HG02623 (cell line): ENCODE results near the gene PF4V1.

ENCODE experiments used
- ATAC-seq: cut with Tn5 transposase; IDR thresholded peaks from one replicate; pipeline ENCODE4 v1.9.1; 2021; ENCODE audit warnings: moderate library complexity; ENCODE audit not compliant: unreplicated experiment

Gene PF4V1, protein sequence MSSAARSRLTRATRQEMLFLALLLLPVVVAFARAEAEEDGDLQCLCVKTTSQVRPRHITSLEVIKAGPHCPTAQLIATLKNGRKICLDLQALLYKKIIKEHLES

DNA sequence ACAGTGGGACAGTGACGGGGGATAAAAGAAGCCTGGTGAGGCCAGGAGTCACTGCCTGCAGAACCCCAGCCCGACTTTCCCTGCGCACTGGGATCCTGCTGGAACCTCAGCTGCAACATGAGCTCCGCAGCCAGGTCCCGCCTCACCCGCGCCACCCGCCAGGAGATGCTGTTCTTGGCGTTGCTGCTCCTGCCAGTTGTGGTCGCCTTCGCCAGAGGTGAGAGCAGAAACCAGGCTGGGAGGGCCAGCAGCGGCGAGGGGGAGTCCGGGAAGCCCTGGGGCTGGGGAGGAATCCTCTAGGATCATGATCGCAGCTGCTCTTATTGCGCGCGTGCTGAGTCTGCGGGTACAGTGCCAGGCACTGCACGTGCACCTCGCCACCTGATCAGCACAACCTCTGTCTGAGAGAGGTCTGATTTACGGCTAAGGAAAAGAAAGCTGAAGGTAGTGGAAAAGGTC, at the start of gene PF4V1:
Gene PF4V1, plus strand, starts transcription at position 51 of the 459 bp plus-strand sequence. Its CDS starts 67 bp downstream, at position 118.
- no peak for ATAC-seq

DNA sequence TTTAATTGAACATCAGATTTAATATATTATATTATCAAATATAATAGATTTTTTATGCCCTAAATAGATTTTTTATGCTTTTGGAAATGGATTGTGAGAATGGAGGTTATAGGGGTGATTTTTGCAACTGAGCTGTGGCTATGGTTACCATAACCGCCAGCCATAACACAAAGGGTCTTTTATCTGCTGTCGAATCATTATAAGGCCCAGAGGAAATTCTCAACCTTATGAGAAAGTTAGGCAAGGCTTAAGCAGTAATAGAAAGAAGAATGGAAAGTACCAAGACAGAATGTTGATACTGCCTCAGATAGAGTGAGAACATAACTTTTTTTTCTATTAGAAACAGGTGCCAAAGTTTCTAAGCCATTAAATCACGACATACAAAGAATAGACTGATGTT, 42.9 kb upstream of the PF4V1 start:
- ATAC-seq: no peak

DNA sequence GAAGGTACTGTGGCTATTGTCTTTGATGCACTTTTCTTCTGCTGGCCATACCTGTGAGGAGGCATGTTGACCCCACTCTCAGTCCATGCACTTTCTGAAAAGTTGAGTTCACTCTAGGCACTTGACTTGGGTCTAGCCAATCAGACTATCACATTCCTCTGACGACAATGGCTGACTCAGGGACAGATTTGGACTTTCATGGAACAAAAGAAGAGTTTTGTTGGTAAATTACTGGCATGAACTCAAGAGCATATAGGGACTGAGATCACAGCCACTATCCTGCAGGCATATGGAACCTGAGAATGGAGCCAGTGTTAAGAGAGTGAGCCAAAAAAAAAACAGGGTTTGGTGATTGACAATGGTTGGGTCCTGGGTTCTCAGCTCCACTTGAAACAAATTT, 41.3 kb upstream of the PF4V1 start:
- no peak for ATAC-seq

DNA sequence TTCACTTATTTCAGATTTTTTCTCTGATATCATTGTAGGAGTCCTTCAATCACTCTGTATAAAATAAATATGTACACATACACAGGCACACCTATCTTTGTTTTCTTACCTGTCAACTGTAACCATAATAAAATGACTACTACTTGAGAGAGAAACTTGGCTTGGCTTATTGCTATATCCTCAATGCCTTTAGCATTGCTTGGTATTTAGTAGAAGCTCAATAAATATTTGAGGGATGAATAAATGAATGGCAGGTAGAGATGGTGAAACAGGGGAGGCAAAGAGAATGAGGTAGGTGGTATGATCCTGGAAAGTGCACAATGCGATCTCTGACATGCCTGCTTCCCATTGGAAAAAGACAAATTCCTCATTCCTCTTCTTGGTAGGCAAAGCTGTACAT, 38.4 kb upstream of the PF4V1 start:
- no peak for ATAC-seq

DNA sequence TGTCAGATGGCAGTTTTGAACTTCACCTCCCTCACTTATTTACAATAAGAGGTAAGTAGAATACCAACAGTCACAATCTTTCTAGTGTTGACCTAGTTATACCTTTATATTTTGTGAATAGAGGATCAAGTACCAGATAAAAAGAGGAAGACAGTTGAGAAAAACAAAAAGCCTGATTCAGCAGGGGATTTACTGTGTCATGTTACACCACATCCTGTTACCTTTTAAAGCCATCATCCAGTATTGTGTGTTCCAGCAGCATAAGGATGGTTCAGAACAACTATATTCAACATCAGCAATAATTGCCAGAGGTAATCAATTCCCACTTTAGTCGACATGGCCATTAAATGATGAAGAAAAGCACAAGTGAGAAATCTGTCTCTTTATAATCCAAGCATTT, 38.0 kb upstream of the PF4V1 start:
- ATAC-seq: no peak

DNA sequence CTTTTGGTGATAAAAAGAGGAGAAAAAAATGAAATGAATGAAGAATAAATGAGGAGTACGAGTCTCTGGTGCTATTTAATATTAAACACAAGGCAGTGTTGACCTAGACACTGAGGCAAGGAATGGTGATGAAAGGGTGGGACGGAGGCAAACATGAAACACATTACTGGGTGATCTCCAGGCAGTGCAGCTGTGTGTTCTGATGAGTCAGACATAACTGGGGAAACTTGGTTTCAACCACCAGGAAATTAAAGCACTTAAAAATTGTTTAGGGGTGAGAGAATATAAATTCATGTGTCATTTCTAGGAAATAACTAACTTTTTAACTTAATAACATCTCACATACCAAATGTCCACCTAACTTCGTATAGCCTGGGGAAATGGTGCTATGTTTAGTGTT, 36.3 kb upstream of the PF4V1 start:
- no peak for ATAC-seq

DNA sequence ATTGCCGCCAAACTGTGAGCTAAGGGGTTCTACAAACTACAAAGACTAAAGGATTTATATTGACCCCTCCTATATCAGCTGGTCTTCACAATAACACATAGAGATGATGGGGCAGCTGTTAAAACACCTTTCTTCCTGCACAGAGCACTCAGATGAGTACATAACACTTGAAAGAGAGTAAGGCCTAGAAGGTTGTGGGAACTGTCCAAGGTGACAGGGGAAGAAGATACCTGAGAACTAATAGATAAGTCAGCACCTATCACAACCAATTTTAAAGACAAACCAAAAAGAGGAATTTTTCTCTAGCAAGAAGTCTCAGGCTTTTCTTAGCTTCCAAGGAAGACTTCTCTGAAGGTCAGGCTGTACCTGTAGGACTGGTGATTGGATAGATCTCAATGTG, 35.8 kb upstream of the PF4V1 start:
- ATAC-seq: no peak

DNA sequence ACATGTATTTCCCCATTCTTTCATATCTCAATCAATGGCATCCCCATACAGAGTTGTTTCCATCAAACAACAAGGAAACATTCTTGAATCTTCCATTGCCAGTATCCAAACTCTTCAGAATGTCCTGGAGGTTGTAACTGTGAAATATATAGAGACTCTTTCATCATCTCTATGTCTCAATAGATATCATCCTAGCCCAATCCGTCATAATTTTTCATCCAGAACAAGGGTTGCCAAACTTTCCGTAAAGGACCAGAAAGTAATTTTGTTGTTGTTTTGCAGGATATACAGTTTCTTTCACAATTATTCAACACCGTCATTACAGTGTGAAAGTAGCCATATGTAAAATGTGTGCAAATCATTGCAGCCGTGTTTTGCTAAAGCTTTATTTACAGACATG, 31.8 kb upstream of the PF4V1 start:
- no peak for ATAC-seq

DNA sequence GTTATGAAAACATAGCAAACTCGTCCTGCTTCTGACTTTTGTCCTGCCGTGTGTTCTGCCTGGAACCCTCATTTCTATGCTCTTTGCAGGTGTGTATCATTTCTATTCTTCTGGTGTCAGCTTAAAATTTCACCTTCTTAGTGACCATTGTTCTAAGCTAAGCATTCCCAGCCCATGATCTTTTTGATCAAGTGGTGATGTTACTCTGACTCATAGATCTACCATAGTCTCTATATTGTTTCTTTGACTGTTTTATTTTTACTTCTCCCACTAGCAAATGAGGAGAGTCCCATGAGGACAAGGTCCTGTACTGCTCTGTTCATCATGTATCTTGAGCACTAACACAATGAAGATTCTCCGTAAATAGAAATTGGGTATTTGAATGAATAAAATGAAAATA, 30.7 kb upstream of the PF4V1 start:
- ATAC-seq: no peak

DNA sequence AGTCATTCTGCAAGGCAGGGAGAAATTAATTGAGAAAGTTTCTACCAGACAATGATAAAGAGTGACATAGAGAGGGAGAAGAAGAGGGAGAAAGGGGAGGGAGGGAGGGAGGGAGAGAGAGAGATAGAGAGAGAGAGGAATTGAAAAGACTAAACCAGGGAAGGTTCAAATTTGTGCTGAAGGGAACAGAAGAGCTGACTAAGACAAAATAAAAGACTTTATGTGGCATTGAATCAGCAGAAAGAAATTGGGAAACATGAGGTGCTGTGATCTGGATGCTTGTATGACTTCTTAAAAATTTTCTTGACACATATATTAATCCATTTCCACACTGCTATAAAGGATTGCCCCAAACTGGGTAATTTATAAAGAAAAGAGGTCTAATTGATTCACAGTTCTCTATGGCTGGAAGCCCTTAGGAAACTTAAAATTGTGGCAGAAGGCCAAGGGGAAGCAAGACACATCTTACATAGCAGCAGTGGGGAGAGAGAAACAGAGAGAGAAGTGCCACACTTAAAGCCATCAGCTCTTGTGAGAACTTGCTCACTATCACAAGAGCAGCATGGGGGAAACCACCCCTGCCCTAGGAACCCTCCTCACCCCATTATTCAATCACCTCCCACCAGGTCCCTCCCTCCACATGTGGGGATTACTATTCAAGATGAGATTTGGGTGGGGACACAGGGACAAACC, 30.1 kb upstream of the PF4V1 start:
- no peak for ATAC-seq

DNA sequence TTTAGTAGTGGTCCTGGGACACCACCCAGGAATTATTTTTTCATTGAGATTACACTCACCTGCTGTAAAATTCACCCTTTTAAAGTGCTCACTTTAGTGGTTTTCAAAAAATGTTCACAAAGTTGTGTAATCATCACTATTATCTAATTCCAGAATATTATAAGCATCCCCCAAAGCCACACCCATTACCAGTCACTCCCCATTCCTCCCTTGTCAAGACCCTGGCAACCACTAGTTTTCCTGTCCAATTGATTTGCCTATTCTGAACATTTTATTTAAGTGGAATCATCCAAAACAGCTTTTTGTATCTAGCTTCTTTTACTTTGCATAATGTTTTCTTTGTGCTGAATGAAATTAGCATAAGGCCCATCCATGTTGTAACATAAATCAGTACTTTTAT, 29.3 kb upstream of the PF4V1 start:
- ATAC-seq: no peak

DNA sequence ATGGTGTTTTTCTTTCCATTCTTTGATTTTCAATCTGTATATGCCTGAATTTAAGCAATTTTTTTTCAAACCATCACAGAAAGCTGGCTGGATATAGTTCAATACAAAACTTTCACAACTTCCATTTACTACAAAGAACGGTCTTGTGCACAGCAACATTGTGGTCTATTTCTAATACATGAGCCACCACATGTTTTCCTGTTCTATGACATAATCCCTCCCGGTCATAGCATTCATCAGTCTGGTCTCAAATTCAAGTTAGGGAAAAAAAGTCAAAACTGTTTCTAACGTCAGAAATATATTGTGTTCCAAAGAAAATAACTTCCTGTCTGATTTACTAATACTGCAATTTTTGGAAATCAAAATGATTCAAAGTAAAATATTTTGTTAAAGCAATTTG, 24.1 kb upstream of the PF4V1 start:
- no peak for ATAC-seq

DNA sequence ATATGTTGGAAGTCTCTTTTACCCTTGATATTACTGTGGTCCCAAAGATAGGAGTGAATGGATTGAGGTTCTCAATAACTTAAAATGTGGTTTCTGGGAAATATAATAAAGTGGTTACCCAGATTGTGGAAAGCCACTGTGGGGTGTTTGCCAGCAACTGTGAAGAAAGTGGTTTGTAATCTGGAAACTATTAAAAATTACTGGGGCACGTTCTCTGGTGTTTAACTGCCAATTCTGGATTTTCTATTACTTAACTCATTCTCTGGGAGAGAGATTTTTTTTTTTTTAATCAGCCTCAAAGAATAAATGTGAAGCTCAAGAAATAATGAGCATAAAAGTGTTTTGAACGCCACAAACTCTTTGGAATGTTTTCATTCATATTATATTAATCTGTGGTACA, 21.5 kb upstream of the PF4V1 start:
- no peak for ATAC-seq

DNA sequence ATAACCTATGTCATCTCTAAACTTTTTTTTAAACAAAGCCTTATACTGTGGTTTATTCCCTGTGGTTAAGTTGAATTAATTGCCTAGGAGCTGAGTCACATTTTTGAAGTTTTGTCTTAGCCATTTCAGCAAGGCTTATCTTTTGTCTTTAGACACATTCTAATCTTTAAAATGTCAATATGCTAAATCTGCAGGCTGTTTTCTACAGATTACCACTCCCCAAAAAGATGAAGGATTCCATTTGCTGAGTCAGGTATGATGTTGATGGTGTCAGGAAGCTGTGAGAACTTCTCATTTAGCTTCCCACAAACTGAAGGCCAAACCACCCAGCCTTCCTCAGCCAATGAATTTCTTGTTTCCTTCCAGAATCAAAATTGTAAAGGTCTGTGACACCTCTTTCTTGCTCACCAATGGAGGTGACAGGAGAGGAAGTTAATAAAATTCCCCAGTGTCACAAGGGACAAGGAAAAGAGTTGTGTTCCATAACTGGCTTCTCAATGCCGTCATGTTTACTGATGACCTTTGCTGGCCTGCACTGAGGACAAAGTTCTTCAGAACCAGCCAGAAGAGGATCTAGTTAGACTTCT, 20.4 kb upstream of the PF4V1 start:
- no peak for ATAC-seq

DNA sequence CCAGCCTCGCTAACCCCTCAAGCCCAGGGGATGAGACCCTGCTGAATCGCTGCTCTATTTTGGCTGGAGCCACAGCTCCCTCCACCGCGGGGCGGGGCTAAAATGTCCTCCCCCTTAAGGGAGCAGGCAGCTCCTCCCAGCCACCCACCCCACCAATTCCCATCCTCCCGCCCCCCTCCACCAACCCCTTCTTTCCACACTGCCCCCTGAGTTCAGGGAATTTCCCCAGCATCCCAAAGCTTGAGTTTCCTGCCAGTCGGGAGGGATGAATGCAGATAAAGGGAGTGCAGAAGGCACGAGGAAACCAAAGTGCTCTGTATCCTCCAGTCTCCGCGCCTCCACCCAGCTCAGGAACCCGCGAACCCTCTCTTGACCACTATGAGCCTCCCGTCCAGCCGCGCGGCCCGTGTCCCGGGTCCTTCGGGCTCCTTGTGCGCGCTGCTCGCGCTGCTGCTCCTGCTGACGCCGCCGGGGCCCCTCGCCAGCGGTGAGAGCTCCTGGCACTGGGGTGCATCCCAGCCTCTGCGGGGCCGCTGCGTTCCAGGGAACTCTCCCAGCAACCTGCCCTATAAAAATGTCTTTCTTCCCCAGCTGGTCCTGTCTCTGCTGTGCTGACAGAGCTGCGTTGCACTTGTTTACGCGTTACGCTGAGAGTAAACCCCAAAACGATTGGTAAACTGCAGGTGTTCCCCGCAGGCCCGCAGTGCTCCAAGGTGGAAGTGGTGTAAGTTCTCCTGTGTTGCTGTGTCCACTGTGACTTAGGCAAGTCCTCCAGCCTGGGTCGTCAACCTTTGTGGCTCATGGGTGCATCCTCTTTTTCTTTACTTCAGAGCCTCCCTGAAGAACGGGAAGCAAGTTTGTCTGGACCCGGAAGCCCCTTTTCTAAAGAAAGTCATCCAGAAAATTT, 16.5 kb upstream of the PF4V1 start, which contains the start of gene CXCL6:
Gene CXCL6, plus strand, starts transcription at position 306 of the 907 bp plus-strand sequence. Its CDS starts 73 bp downstream, at position 379.
- no peak for ATAC-seq

DNA sequence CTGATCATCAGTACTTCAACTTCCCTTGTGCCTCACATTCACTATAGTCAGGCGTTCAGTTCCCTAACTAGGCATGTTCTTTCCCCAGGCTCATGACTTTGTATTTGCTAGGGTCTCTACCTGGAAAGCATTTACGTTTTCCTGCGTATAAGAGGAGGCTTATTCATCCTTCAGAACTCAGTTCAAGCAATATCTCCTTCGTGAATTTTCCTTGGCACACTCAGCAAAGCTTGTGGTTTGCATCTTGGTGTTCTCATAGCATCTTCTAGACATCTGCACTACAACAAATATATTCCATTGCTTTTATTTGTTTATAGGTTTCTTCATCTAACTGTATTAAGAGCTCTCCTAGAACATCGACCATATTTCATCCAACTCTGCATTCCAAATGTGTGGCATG, 14.0 kb upstream of the PF4V1 start:
- ATAC-seq: no peak

DNA sequence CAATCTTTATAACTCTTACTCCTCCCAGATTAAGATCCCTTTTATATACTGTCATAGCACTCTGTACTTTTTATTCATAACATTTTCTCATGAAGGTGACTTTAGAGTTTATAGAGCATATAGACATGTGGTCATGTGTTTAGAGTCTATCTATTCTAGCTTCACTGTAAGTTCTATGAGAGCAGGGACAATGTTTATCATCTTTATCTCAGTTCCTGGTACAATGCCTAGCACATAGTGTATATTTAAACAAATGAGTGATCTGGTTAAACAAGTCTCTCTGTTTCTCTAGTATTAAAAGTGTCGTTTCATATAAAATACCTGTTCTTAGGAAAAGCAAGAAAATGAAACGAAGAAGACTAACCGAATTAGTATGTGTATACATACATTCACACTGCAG, 13.4 kb upstream of the PF4V1 start:
- no peak for ATAC-seq

DNA sequence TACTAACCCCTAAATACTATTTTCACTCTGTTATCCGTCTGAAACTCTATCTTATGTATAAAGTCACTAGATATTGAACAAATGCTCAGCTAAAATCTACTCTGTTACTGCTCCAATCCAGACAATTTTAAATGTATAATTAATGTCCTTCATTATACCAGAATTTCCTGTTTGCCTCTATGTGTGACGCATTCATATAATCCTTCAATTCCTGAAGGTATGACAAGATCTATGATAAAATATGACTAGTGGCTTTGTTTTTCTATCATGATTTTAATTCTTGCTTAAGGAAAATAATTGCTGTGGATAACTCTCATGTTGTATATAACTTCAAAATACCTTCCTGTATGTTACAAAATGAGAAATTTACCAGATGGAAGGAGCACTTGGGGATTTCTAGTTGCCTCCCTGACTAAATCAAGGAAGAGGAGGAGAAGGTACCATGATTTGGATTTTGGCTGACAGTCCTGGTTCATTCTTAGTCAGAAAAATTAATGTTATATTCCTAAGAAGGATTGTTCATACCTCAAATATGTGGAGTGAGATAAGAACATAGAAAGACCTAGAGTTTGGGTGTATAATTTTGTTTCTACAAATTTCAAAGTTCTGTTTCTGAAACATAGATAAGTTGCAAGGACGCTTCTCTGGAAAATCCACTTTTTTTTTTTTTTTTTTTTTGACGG, 11.7 kb upstream of the PF4V1 start:
- no peak for ATAC-seq

DNA sequence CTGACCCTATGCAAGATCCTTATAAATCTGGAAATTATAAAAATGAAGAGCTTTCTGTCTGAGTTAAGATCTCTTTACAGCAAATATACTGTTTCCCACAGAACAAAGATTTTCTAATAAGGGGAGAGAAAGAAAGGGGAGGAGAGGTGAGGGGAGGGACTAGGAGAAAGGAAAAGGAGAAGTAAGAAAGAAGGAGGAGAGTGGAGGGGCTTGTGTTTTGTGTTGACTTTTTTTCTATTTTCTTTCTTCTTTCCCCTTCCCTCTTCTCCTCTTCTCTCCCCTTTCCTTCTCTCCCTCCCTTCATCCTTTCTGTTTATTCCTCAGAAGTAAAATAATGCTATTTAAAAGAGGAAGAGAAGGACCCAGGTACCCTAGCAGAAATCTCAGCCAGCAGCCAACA, 10.4 kb upstream of the PF4V1 start:
- ATAC-seq: no peak

DNA sequence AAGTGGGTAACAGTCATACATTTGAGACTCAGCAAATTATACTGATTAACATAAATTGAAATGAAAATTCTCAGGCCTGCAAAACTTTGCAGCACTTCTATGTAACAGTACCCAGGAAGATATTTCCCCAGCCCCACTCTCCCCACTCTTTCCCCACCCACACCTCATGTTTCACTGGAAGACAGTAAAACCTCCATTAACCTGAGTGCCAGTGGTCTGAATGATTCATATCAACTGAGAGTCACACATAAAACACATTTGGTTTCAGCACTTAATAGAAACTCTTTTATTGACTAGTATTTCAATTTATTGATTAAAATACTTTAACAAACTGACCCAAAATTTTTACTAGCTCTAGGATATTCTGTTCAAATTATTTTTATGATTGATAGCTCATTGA, 9.7 kb upstream of the PF4V1 start:
- no peak for ATAC-seq

DNA sequence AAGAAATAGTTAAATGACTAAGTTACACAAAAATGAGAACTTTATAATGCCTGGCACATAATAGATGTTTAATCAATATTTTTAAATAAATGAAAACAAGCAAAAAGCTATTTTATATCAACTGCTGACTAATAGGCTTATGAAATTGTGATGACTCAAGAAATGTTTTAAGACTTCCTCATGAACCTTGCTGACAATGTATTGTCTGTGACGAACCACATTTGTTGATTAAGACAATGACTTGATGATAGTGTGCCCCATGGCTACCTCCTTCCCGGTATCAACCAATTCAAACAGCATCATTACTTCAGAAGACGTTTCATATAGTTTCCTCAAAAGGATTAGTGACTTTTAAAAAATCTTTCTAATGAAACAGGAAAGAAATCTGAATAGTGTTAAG, 8.8 kb upstream of the PF4V1 start:
- ATAC-seq: no peak
